Stimulated activated naive CD8-positive, alpha-beta T cell treated with anti-CD3 and anti-CD28 coated beads, Interleukin-15, Interleukin-2, amounts not matched to agents 100 U/mL and 50 U/mL, for 24 hours (primary cell): ENCODE measurements around the gene FOXD4L4.
"Not testable (repeated sequence)": the region's sequence is repeated elsewhere in the genome, so short reads cannot be mapped to it uniquely, and the experiment has no call there.

Experiments used
- ATAC-seq: fragments of 150-1000 bp; cut with Tn5 transposase; one replicate; pipeline ENCODE4 v1.10.0; 2021
- DNase-seq: peaks from one replicate; pipeline ENCODE4 v3.0.0; 2021

FOXD4L4 gene

DNA sequence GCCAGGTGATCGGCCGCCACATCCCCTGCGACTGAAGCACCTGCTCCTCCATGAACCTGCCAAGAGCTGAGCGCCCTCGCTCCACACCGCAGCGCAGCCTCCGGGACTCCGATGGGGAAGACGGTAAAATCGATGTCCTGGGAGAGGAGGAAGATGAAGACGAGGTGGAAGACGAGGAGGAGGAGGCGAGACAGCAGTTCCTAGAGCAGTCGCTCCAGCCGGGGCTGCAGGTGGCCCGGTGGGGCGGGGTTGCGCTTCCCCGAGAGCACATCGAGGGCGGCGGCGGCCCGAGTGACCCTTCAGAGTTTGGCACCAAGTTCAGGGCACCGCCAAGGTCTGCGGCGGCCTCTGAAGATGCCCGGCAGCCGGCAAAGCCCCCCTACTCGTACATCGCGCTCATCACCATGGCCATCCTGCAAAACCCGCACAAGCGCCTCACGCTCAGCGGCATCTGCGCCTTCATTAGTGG is at the start of gene FOXD4L4:
TSS of gene FOXD4L4 (plus strand) at position 51 of the 469 bp plus-strand sequence. CDS start at position 51, 0 bp downstream.
- not testable (repeated sequence) for DNase-seq, ATAC-seq

- not testable (repeated sequence) for DNase-seq, ATAC-seq
Measured at GRCh38 chr9:65703550-65703949, 33.4 kb upstream of the FOXD4L4 start.

GRCh38 chr9:65714445-65714844 is 22.5 kb upstream of the FOXD4L4 start:
- DNase-seq, ATAC-seq: not testable (repeated sequence)

GRCh38 chr9:65738133-65738532 is 1.2 kb downstream of the FOXD4L4 start:
- DNase-seq, ATAC-seq: not testable (repeated sequence)
